Osteocyte (in vitro differentiated cells): Measurements from ENCODE around the gene TBCK. TPM values are rescaled to one million over a fixed set of nuclear protein-coding genes. Genes with fewer than 3 reads are reported as not detected.

ENCODE experiments used
- DNase-seq: peaks from one replicate; pipeline ENCODE4 v3.0.0; 2021; ENCODE audit warnings: mixed read lengths; ENCODE audit not compliant: unreplicated experiment; ENCODE audit errors: extremely low spot score
- H3K27ac Mint-ChIP-seq: one replicate; pipeline ENCODE4 v1.8.0; 2021; ENCODE audit warnings: mild to moderate bottlenecking, mixed read lengths; ENCODE audit not compliant: unreplicated experiment
- H3K27me3 Mint-ChIP-seq: one replicate; pipeline ENCODE4 v1.8.0; 2021; ENCODE audit warnings: mixed read lengths; ENCODE audit not compliant: unreplicated experiment
- H3K36me3 Mint-ChIP-seq: one replicate; pipeline ENCODE4 v1.8.0; 2021; ENCODE audit warnings: mixed read lengths; ENCODE audit not compliant: unreplicated experiment
- H3K4me1 Mint-ChIP-seq: one replicate; pipeline ENCODE4 v1.8.0; 2021; ENCODE audit warnings: mixed read lengths; ENCODE audit not compliant: unreplicated experiment
- H3K4me3 Mint-ChIP-seq: one replicate; pipeline ENCODE4 v1.8.0; 2021; ENCODE audit warnings: mild to moderate bottlenecking, moderate library complexity, mixed read lengths; ENCODE audit not compliant: unreplicated experiment
- H3K9me3 Mint-ChIP-seq: one replicate; pipeline ENCODE4 v1.8.0; 2021; ENCODE audit warnings: mixed read lengths; ENCODE audit not compliant: unreplicated experiment
- CTCF ChIP-seq: fragments of 200-600 bp; sonication (generic); IDR thresholded peaks from 2 replicates; pipeline ENCODE4 v1.5.0; 2021; ENCODE audit warnings: antibody characterized with exemption, mild to moderate bottlenecking, moderate library complexity
- total RNA-seq: library from RNA; stranded (reverse); gene quantifications from 2 replicates; pipeline ENCODE4 v1.2.1, GENCODE V29; 2021

Gene TBCK
- total RNA-seq, 1 donor from 2014 or later: 49.9 TPM

- Mint-ChIP-seq H3K27ac (no peak overlapping the region), H3K4me1 (no peaks in the 10 kb centered on the region), H3K4me3 (no peak overlapping the region), H3K27me3 (peaks cover 3% of the 10 kb centered on the region), H3K9me3 (peaks cover 22% of the 10 kb centered on the region), H3K36me3 (no peaks in the 10 kb centered on the region)
- no peak for DNase-seq
- TF ChIP-seq CTCF: no peak
These were observed 282.5 kb downstream of the TBCK start for GRCh38 chr4:106033469-106033868.

DNA sequence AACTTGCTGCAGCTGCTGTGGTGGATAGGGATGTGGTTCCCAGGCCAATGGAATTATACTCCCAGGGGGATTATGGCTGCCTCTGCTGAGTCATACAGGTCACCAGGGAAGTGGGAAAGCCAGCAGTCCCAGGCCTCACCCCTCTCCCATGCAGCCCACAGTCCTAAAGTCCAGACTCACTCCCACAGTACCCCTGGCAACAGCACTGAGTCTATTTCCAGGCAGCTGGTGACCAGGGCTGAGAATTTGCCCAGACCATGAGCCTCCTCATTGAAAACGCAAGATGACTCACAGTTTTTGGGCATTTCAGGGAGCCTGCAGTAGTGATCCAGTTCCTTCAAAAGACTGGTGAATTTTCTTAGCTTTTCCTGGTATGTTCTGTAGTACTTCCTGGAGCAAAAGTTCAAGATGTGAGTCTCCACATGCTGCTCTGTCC lies 283.1 kb downstream of the TBCK start:
- Mint-ChIP-seq H3K27ac (no peak overlapping the region), H3K27me3 (peaks cover 3% of the 10 kb centered on the region), H3K4me1 (no peaks in the 10 kb centered on the region), H3K4me3 (no peak overlapping the region), H3K36me3 (no peaks in the 10 kb centered on the region), H3K9me3 (peaks cover 22% of the 10 kb centered on the region)
- TF ChIP-seq CTCF: no peak
- no peak for DNase-seq

GRCh38 chr4:106022454-106022853 lies 293.6 kb downstream of the TBCK start:
- Mint-ChIP-seq H3K9me3 (peaks cover 6% of the 10 kb centered on the region), H3K27me3 (peaks cover 11% of the 10 kb centered on the region), H3K4me1 (no peaks in the 10 kb centered on the region), H3K4me3 (no peak overlapping the region), H3K27ac (no peak overlapping the region), H3K36me3 (no peaks in the 10 kb centered on the region)
- TF ChIP-seq CTCF: no peak
- DNase-seq: no peak

DNA sequence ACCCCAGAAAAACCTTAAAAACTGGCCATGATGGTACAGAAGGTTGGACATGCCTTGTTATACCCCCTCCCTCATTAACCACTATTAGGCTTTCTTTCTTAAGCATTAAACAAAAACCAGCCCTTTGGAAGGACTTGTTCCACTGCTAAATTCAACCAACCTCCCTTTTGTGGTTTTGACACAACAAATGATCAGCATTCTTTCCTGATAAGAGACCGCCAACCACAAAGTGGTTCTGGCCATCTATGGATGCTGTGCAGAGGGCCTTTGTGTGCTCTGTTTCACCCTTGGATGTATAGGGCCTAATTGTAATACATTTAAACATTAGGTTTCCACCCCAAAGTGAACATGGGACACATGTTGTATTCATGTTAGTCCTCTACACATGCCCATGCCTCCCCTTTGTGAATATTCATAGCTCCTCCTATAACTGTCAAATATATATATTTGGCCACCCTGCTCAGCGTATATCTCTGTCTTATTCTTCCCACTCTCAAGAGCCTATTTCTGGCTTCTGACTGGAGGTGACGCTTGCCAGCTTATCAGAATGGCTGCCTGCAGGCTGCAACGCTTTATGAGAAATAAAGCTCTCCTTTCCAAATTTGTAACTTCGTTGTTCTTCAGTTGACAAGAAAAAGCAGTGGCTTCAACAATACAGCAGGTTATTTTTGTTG lies 294.1 kb downstream of the TBCK start:
- no peak overlapping the region for H3K27ac Mint-ChIP-seq
- H3K27me3 Mint-ChIP-seq: peaks cover 5% of the 10 kb centered on the region
- TF ChIP-seq CTCF: no peak
- H3K36me3 Mint-ChIP-seq: no peaks in the 10 kb centered on the region
- peaks cover under 1% of the 10 kb centered on the region for H3K9me3 Mint-ChIP-seq
- DNase-seq: no peak
- H3K4me1 Mint-ChIP-seq: no peaks in the 10 kb centered on the region
- no peak overlapping the region for H3K4me3 Mint-ChIP-seq

GRCh38 chr4:106019771-106020170 lies 296.2 kb downstream of the TBCK start:
- H3K9me3 Mint-ChIP-seq: peaks cover 7% of the 10 kb centered on the region
- no peak overlapping the region for H3K4me3 Mint-ChIP-seq
- TF ChIP-seq CTCF: no peak
- no peaks in the 10 kb centered on the region for H3K4me1 Mint-ChIP-seq
- no peaks in the 10 kb centered on the region for H3K27me3 Mint-ChIP-seq
- no peak overlapping the region for H3K27ac Mint-ChIP-seq
- H3K36me3 Mint-ChIP-seq: no peaks in the 10 kb centered on the region
- DNase-seq: no peak
